Measurements from ENCODE around the gene TACC3. TPM values are rescaled to one million over a fixed set of nuclear protein-coding genes. Genes with fewer than 3 reads are reported as not detected.

Gene TACC3
- total and polyA plus RNA-seq, 12 donors: 5.5 to 26.5 (median 11.4) TPM

DNA sequence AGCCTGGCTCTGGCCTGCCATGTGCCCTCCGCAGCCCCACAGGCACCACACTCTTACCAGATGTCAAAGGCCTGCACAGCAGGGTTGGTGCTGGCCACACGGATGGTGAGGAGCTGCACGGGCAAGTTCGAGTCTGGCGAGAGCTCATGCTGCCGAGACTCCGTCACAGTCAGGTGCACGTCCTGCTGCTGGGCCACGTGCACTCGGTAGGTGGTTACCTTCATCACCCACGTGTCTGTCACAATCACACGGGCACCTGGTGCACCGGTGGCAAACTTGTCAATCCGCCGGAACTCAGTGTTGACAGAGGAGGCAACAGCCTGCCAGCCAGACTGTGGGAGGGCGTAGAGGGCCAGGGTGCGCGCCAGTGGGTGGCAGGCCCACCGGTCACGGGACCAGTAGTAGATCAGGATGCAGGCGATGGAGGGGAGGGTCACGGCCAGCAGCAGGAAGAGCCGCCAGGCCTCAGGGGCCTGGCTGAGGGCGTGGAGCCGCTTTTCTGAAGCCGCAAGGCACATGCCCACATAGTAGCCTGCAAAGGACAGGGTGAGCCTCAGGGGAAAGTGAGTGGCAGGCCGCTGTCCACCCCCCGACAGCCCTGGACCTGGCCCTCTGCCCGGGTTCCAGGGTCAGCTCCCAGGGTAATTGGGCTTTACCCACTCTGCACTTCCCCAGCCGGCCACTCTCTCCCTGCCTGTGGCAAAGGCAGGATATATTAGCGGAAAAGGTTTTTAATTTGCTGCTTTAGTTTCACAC is 3.0 kb upstream of the TACC3 start:
- no peaks in the 10 kb centered on the region for H3K9me3 ChIP-seq (replicated peaks in 1 of 3)
- peaks cover 23 to 55% of the 10 kb centered on the region in 2 donors for H3K4me1 ChIP-seq (replicated peaks in 1 of 2)
- no peaks in the 10 kb centered on the region for H3K27me3 ChIP-seq
- no peak overlapping the region for H3K4me3 ChIP-seq
- DNase-seq: peak in 4 of 7 donors; percentile 40 to 72 (median 69)
- peaks cover 0 to 11% of the 10 kb centered on the region in 2 donors for H3K36me3 ChIP-seq (replicated peaks in 1 of 2)
- H3K27ac ChIP-seq: peak overlapping the region in 2 of 5 donors; percentile 23 to 40
- whole genome bisulfite sequencing, 4 donors: 64 to 74% (median 70%) methylated on average over 7 to 31 of the region's 31 CpGs
- intact Hi-C loops (cut with DNase I): no loop called here
- TF ChIP-seq POLR2A (IDR thresholded peaks at IDR 0.05): peak in 1 of 2 donors; percentile 8
- TF ChIP-seq, protein P1, sequence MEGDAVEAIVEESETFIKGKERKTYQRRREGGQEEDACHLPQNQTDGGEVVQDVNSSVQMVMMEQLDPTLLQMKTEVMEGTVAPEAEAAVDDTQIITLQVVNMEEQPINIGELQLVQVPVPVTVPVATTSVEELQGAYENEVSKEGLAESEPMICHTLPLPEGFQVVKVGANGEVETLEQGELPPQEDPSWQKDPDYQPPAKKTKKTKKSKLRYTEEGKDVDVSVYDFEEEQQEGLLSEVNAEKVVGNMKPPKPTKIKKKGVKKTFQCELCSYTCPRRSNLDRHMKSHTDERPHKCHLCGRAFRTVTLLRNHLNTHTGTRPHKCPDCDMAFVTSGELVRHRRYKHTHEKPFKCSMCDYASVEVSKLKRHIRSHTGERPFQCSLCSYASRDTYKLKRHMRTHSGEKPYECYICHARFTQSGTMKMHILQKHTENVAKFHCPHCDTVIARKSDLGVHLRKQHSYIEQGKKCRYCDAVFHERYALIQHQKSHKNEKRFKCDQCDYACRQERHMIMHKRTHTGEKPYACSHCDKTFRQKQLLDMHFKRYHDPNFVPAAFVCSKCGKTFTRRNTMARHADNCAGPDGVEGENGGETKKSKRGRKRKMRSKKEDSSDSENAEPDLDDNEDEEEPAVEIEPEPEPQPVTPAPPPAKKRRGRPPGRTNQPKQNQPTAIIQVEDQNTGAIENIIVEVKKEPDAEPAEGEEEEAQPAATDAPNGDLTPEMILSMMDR (IDR thresholded peaks at IDR 0.05): no peak

DNA sequence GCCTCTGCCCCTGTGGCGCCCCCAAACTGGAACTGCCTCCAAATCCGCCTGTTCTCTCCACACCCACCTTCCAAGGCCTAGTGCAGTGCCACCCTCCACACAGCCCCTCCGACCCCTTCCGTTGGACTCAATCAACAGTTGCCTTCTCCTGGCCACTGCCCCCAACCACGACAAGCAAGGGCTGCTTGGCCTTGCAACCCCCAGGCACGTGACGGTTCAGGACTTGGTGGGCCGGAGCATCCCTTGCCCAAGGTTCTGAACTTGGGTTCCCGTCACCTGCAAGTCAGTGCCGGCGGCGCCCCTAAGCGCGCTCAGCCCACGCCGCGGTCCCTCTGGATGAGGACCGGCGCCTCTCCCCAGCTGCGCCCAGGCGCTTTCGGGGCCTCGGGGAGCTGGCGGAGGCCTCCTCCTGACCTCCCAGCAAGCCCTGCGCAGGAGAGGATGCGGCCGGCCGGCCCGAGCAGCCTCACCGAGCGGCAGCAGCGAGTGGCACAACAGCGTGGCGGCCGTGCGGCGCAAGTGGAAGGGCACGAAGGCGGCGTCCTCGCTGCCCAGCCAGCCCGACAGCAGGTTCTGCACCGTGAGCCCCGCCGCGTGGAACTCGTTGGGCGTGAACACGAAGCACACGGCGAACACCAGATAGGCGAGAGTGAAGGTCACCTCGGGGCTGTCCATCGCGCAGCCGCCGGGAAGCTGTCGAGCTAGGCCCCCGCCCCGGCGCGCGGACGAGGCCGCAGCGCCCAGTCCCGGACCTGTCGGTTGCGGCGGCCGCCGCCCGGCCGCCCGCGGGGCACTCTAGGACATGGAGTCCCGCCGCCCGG is 948 bp upstream of the TACC3 start:
- intact Hi-C loops (cut with DNase I): no loop called here
- WGBS, 4 donors: 1 to 42% (median 12%) methylated on average over 2 to 79 of the region's 79 CpGs
- peak; percentile 58 to 75 (median 60) for DNase-seq

DNA sequence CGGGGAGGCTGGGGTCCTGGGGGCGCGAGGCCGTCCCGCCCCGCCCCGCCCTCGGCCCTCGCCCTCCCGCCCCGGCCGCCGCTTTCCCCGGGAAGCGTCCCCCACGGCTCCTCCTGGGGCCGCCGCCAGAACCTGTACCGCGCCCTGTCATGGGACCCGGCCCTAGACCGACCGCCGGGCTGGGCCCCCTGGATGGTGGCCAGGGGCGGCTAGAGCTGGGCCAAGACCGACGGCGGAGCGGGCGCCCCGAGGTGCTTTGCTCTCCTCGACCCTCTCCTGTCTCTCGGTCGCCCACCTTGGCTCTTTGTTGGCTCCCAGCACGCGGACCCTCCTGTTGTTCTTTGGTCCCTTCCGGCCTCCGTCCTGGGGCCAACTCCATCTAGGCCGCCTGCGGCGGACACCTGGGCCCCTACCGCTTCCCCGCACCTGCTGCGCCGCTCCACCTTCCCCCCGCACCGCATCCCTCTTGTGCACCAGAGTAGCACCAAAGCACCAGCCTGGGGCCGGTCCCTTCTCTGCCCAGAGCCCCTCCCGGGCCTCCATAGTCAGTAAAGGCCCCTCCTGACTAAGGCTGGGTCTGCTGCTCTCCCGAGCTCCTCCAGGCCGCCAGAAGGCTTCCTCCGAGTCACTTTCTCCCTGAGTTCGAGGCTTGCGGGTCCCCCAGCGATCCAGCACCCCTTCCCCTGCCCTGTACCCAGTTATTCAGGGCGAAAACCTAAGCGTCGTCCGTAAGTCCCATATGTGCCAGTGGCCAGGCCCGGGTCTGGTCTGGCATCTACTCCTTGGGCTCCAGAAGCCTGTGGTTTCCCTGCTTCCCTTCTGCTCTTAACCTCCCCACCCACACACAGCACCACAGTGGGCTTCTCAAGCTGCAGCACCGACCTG is 587 bp downstream of the TACC3 start:
- TF ChIP-seq, protein P1 (IDR thresholded peaks at IDR 0.05): no peak
- TF ChIP-seq POLR2A (IDR thresholded peaks at IDR 0.05): no peak
- peak in 1 of 7 donors; percentile 33 for DNase-seq
- WGBS, 4 donors: 5 to 11% (median 7%) methylated on average over 21 to 61 of the region's 61 CpGs
- H3K36me3 ChIP-seq (replicated peaks in 1 of 2): peaks cover 0 to 11% of the 10 kb centered on the region in 2 donors
- no peaks in the 10 kb centered on the region for H3K9me3 ChIP-seq (replicated peaks in 1 of 3)
- H3K27ac ChIP-seq: peak overlapping the region in 3 of 5 donors; percentile 16 to 80 (median 64)
- peak overlapping the region in 2 of 4 donors; percentile 46 to 66 for H3K4me3 ChIP-seq
- H3K27me3 ChIP-seq: no peaks in the 10 kb centered on the region
- intact Hi-C loops (cut with DNase I): no loop called here
- peaks cover 16 to 33% of the 10 kb centered on the region in 2 donors for H3K4me1 ChIP-seq (replicated peaks in 1 of 2)

More for the DNA sequence above, 948 bp upstream of the TACC3 start:
- Histone ChIP-seq H3K36me3 (replicated peaks in 1 of 2) (peaks cover 0 to 11% of the 10 kb centered on the region in 2 donors), H3K4me1 (replicated peaks in 1 of 2) (peaks cover 16 to 34% of the 10 kb centered on the region in 2 donors), H3K27ac (peak overlapping the region; percentile 90 to 96 (median 93)), H3K9me3 (replicated peaks in 1 of 3) (no peaks in the 10 kb centered on the region), H3K27me3 (no peaks in the 10 kb centered on the region), H3K4me3 (peak overlapping the region; percentile 31 to 66 (median 51))
- TF ChIP-seq, protein P1 (IDR thresholded peaks at IDR 0.05): no peak
- TF ChIP-seq POLR2A (IDR thresholded peaks at IDR 0.05): peak in 1 of 2 donors; percentile 32

Data from adrenal gland (tissue), 12 donors.